ENCODE measurements around the gene PROCR.

DNA sequence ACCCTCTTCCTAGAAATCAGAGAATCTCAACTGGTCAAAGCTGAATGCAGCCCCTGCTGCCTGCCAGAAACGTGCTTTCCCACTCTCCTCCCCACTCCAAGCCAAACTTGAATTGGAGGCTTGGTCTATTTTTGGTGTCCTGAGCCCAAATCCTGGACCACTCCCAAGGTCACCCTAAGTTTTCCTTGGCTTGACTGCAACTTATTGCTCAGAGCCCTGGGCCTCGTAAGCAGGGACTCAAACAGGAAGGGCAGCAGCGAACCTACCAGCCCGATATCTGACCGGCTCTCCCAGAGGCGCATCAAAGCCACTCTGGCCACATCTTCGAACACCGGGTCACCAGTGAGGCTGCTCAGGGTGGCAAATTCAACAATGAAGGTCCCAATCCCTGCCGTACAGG is 37.4 kb upstream of the PROCR start:
- TF ChIP-seq, protein P1, sequence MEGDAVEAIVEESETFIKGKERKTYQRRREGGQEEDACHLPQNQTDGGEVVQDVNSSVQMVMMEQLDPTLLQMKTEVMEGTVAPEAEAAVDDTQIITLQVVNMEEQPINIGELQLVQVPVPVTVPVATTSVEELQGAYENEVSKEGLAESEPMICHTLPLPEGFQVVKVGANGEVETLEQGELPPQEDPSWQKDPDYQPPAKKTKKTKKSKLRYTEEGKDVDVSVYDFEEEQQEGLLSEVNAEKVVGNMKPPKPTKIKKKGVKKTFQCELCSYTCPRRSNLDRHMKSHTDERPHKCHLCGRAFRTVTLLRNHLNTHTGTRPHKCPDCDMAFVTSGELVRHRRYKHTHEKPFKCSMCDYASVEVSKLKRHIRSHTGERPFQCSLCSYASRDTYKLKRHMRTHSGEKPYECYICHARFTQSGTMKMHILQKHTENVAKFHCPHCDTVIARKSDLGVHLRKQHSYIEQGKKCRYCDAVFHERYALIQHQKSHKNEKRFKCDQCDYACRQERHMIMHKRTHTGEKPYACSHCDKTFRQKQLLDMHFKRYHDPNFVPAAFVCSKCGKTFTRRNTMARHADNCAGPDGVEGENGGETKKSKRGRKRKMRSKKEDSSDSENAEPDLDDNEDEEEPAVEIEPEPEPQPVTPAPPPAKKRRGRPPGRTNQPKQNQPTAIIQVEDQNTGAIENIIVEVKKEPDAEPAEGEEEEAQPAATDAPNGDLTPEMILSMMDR (conservative IDR thresholded peaks at IDR 0.05; ENCODE audit: low read length) = no peak
- no peak for TF ChIP-seq EZH2phosphoT487 (IDR thresholded peaks at IDR 0.05; ENCODE audit: borderline replicate concordance)

Data from Loucy (cell line).